Measurements from ENCODE around the gene ADAT1. TPM values are rescaled to one million over a fixed set of nuclear protein-coding genes. Genes with fewer than 3 reads are reported as not detected.
"Not testable (repeated sequence)": the region's sequence is repeated elsewhere in the genome, so short reads cannot be mapped to it uniquely, and the experiment has no call there.

Gene ADAT1
- total RNA-seq, 1 experiment from 2014 or later: 42.8 TPM

- no peak for DNase-seq
Measured at GRCh38 chr16:75599452-75600277, 23.4 kb downstream of the ADAT1 start.

GRCh38 chr16:75593825-75594820, 29.0 kb downstream of the ADAT1 start:
- H3K4me3 ChIP-seq (ENCODE audit: insufficient read depth, low read depth, low read length): no peak overlapping the region
- H3K36me3 ChIP-seq (replicated peaks; ENCODE audit: control insufficient read depth, insufficient read depth, low read length): no peaks in the 10 kb centered on the region; the same call in 1 of the 2 replicates
- H3K27me3 ChIP-seq (ENCODE audit: control insufficient read depth, insufficient read depth, low read length): no peaks in the 10 kb centered on the region
- DNase-seq: peak; percentile 72

More at GRCh38 chr16:75599452-75600277, 23.4 kb downstream of the ADAT1 start:
- no peak overlapping the region for H3K4me3 ChIP-seq (ENCODE audit: insufficient read depth, low read depth, low read length)
- no peaks in the 10 kb centered on the region for H3K27me3 ChIP-seq (ENCODE audit: control insufficient read depth, insufficient read depth, low read length)
- peaks cover 23% of the 10 kb centered on the region for H3K36me3 ChIP-seq (replicated peaks; ENCODE audit: control insufficient read depth, insufficient read depth, low read length)

- no peak for DNase-seq
- H3K27me3 ChIP-seq (ENCODE audit: control insufficient read depth, insufficient read depth, low read length): no peaks in the 10 kb centered on the region
- H3K4me3 ChIP-seq (ENCODE audit: insufficient read depth, low read depth, low read length): no peak overlapping the region
- peaks cover 2% of the 10 kb centered on the region for H3K36me3 ChIP-seq (replicated peaks; ENCODE audit: control insufficient read depth, insufficient read depth, low read length)
Measured at GRCh38 chr16:75593308-75593707, 29.8 kb downstream of the ADAT1 start.

GRCh38 chr16:75591927-75592326, 31.2 kb downstream of the ADAT1 start:
- not testable (repeated sequence) for H3K4me3 ChIP-seq (ENCODE audit: insufficient read depth, low read depth, low read length); H3K36me3 ChIP-seq (replicated peaks; ENCODE audit: control insufficient read depth, insufficient read depth, low read length); H3K27me3 ChIP-seq (ENCODE audit: control insufficient read depth, insufficient read depth, low read length)

GRCh38 chr16:75590920-75591843, 31.9 kb downstream of the ADAT1 start:
- H3K36me3 ChIP-seq (replicated peaks; ENCODE audit: control insufficient read depth, insufficient read depth, low read length): peaks cover 2% of the 10 kb centered on the region
- no peak overlapping the region for H3K4me3 ChIP-seq (ENCODE audit: insufficient read depth, low read depth, low read length)
- H3K27me3 ChIP-seq (ENCODE audit: control insufficient read depth, insufficient read depth, low read length): no peaks in the 10 kb centered on the region
- DNase-seq: no peak

More at GRCh38 chr16:75591927-75592326, 31.2 kb downstream of the ADAT1 start:
- not testable (repeated sequence) for DNase-seq

- Histone ChIP-seq H3K4me3 (ENCODE audit: insufficient read depth, low read depth, low read length) (no peak overlapping the region), H3K36me3 (replicated peaks; ENCODE audit: control insufficient read depth, insufficient read depth, low read length) (peaks cover 2% of the 10 kb centered on the region), H3K27me3 (ENCODE audit: control insufficient read depth, insufficient read depth, low read length) (no peaks in the 10 kb centered on the region)
- DNase-seq: no peak
Measured at GRCh38 chr16:75589306-75589705, 33.8 kb downstream of the ADAT1 start.

- DNase-seq: no peak
- Histone ChIP-seq H3K36me3 (replicated peaks; ENCODE audit: control insufficient read depth, insufficient read depth, low read length) (peaks cover 2% of the 10 kb centered on the region), H3K27me3 (ENCODE audit: control insufficient read depth, insufficient read depth, low read length) (no peaks in the 10 kb centered on the region), H3K4me3 (ENCODE audit: insufficient read depth, low read depth, low read length) (no peak overlapping the region)
Measured at GRCh38 chr16:75588716-75589115, 34.4 kb downstream of the ADAT1 start.

- Histone ChIP-seq H3K27me3 (ENCODE audit: control insufficient read depth, insufficient read depth, low read length) (no peaks in the 10 kb centered on the region), H3K36me3 (replicated peaks; ENCODE audit: control insufficient read depth, insufficient read depth, low read length) (peaks cover 2% of the 10 kb centered on the region), H3K4me3 (ENCODE audit: insufficient read depth, low read depth, low read length) (no peak overlapping the region)
- DNase-seq: no peak
Measured at GRCh38 chr16:75584108-75584507, 39.0 kb downstream of the ADAT1 start.

- H3K4me3 ChIP-seq (ENCODE audit: insufficient read depth, low read depth, low read length): no peak overlapping the region
- H3K27me3 ChIP-seq (ENCODE audit: control insufficient read depth, insufficient read depth, low read length): no peaks in the 10 kb centered on the region
- H3K36me3 ChIP-seq (replicated peaks; ENCODE audit: control insufficient read depth, insufficient read depth, low read length): peaks cover 6% of the 10 kb centered on the region
- no peak for DNase-seq
Measured at GRCh38 chr16:75579281-75579834, 43.7 kb downstream of the ADAT1 start.

GRCh38 chr16:75578725-75579124, 44.4 kb downstream of the ADAT1 start:
- H3K4me3 ChIP-seq (ENCODE audit: insufficient read depth, low read depth, low read length): no peak overlapping the region
- no peaks in the 10 kb centered on the region for H3K27me3 ChIP-seq (ENCODE audit: control insufficient read depth, insufficient read depth, low read length)
- peaks cover 6% of the 10 kb centered on the region for H3K36me3 ChIP-seq (replicated peaks; ENCODE audit: control insufficient read depth, insufficient read depth, low read length)
- no peak for DNase-seq

GRCh38 chr16:75578212-75578611, 44.9 kb downstream of the ADAT1 start:
- H3K27me3 ChIP-seq (ENCODE audit: control insufficient read depth, insufficient read depth, low read length): no peaks in the 10 kb centered on the region
- peaks cover 6% of the 10 kb centered on the region for H3K36me3 ChIP-seq (replicated peaks; ENCODE audit: control insufficient read depth, insufficient read depth, low read length)
- DNase-seq: no peak
- H3K4me3 ChIP-seq (ENCODE audit: insufficient read depth, low read depth, low read length): no peak overlapping the region

GRCh38 chr16:75576384-75576811, 46.7 kb downstream of the ADAT1 start:
- no peak for DNase-seq
- no peaks in the 10 kb centered on the region for H3K27me3 ChIP-seq (ENCODE audit: control insufficient read depth, insufficient read depth, low read length)
- H3K4me3 ChIP-seq (ENCODE audit: insufficient read depth, low read depth, low read length): no peak overlapping the region
- H3K36me3 ChIP-seq (replicated peaks; ENCODE audit: control insufficient read depth, insufficient read depth, low read length): peaks cover 15% of the 10 kb centered on the region

GRCh38 chr16:75575958-75576357, 47.1 kb downstream of the ADAT1 start:
- H3K36me3 ChIP-seq (replicated peaks; ENCODE audit: control insufficient read depth, insufficient read depth, low read length): peaks cover 18% of the 10 kb centered on the region

More at GRCh38 chr16:75575958-75576357, 47.1 kb downstream of the ADAT1 start:
- no peak for DNase-seq
- Histone ChIP-seq H3K4me3 (ENCODE audit: insufficient read depth, low read depth, low read length) (no peak overlapping the region), H3K27me3 (ENCODE audit: control insufficient read depth, insufficient read depth, low read length) (no peaks in the 10 kb centered on the region)

All from H7 (cell line).